Upper lobe of right lung (tissue), 1 donor: ENCODE measurements around the gene LHFPL3. TPM values are rescaled to one million over a fixed set of nuclear protein-coding genes. Genes with fewer than 3 reads are reported as not detected.

Source experiments
- ATAC-seq: fragments of 200-7000 bp; cut with Tn5 transposase; one replicate; pipeline ENCODE4 v1.9.1; 2020; ENCODE audit warnings: mild to moderate bottlenecking, moderate library complexity
- DNase-seq: peaks from one replicate; pipeline ENCODE4 v3.0.0-alpha.2; 2020
- H3K27ac ChIP-seq: fragments of 200-600 bp; one replicate; pipeline ENCODE4 v1.8.0; 2022
- H3K27me3 ChIP-seq: fragments of 200-600 bp; one replicate; pipeline ENCODE4 v1.8.0; 2022; ENCODE audit warnings: mild to moderate bottlenecking
- H3K36me3 ChIP-seq: fragments of 200-600 bp; one replicate; pipeline ENCODE4 v1.8.0; 2022
- H3K4me1 ChIP-seq: fragments of 200-600 bp; one replicate; pipeline ENCODE4 v1.8.0; 2022
- H3K4me3 ChIP-seq: fragments of 200-600 bp; one replicate; pipeline ENCODE4 v1.8.0; 2022; ENCODE audit warnings: mild to moderate bottlenecking
- H3K9me3 ChIP-seq: fragments of 200-600 bp; one replicate; pipeline ENCODE4 v1.8.0; 2022
- intact Hi-C: fragments of 100-400 bp; cut with DNase I; formaldehyde crosslinking; loops from one replicate; pipeline ENCODE4 v1.11.0; 2022
- total RNA-seq: library from RNA; stranded (reverse); fragmentation: NEBNext Ultra II Directional; extraction: Animal tissue kit (Norgen Biotek cat#: 25700); gene quantifications from one replicate; pipeline ENCODE4 v1.2.1, GENCODE V29; 2021
- TF ChIP-seq, protein P1 (sequence below): fragments of 200-600 bp; IDR thresholded peaks from one replicate; pipeline ENCODE4 v1.8.0; 2022; ENCODE audit warnings: antibody characterized with exemption
- donor health status: DM: no; HTN: yes; CAD: no; lungs with severe emphysema.

LHFPL3 gene
- total RNA-seq, 1 donor from 2014 or later = not detected

DNA sequence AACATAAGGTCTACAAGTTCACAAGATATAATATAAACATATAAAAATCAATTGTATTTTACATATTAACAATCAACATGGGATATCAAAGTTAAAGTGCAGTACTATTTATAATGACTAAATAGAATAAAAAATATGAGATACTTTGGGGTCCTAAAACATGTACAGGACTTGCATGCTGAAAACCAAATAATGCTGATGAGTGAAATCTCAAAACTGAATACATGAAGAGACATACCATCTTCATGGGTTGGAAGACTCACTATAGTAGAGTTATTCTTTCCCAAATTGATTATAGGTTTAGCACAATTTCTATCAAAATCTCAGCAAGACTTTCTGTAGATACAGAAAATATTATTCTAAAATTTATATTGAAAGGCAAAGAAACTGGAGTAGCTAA is 181.5 kb downstream of the LHFPL3 start:
- no peak for DNase-seq
- no peak for ATAC-seq
- intact Hi-C loops = no loop called here

DNA sequence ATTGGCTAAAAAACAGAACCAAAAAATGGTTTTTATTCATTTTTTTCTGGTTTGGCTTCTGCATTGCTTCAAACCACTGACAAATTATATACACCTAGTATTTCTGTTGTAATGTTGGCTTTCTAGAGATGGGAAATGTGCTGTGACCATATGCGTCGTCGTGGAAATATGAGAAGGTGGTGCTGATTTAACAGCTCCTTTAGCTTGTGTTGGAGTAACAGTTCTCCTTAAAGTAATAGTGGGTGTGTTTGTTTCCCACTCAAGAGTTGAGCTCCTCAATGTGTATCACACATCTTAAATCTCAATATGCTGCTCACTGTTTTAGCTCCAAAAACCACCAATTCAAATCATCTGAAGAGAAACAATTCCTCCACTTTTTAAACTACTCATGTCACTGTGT is 196.4 kb downstream of the LHFPL3 start:
- Histone ChIP-seq H3K27me3 (no peaks in the 10 kb centered on the region), H3K27ac (no peak overlapping the region), H3K36me3 (no peaks in the 10 kb centered on the region), H3K4me3 (no peak overlapping the region), H3K4me1 (no peaks in the 10 kb centered on the region), H3K9me3 (no peaks in the 10 kb centered on the region)
- ATAC-seq (no peak), DNase-seq (no peak)
- TF ChIP-seq, protein P1, sequence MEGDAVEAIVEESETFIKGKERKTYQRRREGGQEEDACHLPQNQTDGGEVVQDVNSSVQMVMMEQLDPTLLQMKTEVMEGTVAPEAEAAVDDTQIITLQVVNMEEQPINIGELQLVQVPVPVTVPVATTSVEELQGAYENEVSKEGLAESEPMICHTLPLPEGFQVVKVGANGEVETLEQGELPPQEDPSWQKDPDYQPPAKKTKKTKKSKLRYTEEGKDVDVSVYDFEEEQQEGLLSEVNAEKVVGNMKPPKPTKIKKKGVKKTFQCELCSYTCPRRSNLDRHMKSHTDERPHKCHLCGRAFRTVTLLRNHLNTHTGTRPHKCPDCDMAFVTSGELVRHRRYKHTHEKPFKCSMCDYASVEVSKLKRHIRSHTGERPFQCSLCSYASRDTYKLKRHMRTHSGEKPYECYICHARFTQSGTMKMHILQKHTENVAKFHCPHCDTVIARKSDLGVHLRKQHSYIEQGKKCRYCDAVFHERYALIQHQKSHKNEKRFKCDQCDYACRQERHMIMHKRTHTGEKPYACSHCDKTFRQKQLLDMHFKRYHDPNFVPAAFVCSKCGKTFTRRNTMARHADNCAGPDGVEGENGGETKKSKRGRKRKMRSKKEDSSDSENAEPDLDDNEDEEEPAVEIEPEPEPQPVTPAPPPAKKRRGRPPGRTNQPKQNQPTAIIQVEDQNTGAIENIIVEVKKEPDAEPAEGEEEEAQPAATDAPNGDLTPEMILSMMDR = no peak
- intact Hi-C loops = no loop called here

More for the DNA sequence above, 181.5 kb downstream of the LHFPL3 start:
- Histone ChIP-seq H3K4me1 (no peaks in the 10 kb centered on the region), H3K36me3 (no peaks in the 10 kb centered on the region), H3K27ac (no peak overlapping the region), H3K9me3 (no peaks in the 10 kb centered on the region), H3K27me3 (no peaks in the 10 kb centered on the region), H3K4me3 (no peak overlapping the region)
- TF ChIP-seq, protein P1 = no peak

DNA sequence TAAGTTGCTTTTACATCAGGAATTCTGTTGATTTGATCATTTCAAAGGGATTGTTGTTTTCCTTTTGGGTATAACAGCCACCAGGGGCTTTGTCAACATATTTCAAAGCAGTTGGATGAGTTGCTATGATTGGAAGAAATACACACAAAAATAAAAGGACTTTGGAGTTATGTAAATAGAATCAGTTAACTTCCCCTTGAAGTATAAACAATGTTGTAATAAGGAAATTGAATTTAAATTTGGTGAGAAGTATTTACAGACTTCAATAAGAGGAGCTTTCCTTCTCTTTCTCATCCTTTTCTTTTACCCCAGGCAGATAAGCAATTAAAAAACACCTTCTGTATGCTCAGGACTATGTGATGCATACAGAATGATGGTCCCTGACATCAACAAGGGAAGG is 199.7 kb downstream of the LHFPL3 start:
- ATAC-seq (no peak), DNase-seq (no peak)
- Histone ChIP-seq H3K27me3 (no peaks in the 10 kb centered on the region), H3K4me3 (no peak overlapping the region), H3K4me1 (no peaks in the 10 kb centered on the region), H3K9me3 (no peaks in the 10 kb centered on the region), H3K36me3 (no peaks in the 10 kb centered on the region), H3K27ac (no peak overlapping the region)
- TF ChIP-seq, protein P1 = no peak
- intact Hi-C loops = no loop called here

- no peak for ATAC-seq
- intact Hi-C loops = no loop called here
- H3K36me3 ChIP-seq = no peaks in the 10 kb centered on the region
- no peak overlapping the region for H3K27ac ChIP-seq
- H3K9me3 ChIP-seq = no peaks in the 10 kb centered on the region
- TF ChIP-seq, protein P1 = no peak
- DNase-seq = no peak
- H3K4me1 ChIP-seq = no peaks in the 10 kb centered on the region
- no peak overlapping the region for H3K4me3 ChIP-seq
- H3K27me3 ChIP-seq = no peaks in the 10 kb centered on the region
These were observed 201.2 kb downstream of the LHFPL3 start for GRCh38 chr7:104529567-104529966.

DNA sequence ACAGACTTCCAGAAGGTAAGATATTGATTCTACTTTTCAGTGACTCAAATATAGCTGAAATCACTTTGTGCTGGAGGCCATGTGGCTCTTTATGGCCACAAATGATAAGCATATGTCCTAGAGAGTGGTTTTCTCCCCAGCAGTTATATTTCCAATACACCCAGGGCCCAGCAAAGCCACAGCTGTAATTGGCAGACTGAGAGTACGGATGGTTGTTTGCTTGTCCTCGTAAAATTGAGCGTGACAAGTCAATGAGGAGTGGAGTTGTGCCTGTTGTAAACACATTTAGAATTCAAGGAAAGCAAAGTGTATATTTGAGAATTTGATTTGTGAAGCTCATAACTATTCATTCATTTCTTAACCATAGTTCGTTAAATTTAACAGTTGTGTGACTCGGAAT is 201.8 kb downstream of the LHFPL3 start:
- intact Hi-C loops = no loop called here

More for the DNA sequence above, 201.8 kb downstream of the LHFPL3 start:
- Histone ChIP-seq H3K27ac (no peak overlapping the region), H3K36me3 (no peaks in the 10 kb centered on the region), H3K4me1 (no peaks in the 10 kb centered on the region), H3K27me3 (no peaks in the 10 kb centered on the region), H3K4me3 (no peak overlapping the region), H3K9me3 (no peaks in the 10 kb centered on the region)
- DNase-seq (no peak), ATAC-seq (no peak)
- TF ChIP-seq, protein P1 = no peak
